ENCODE measurements around the gene CD96.

Gene CD96

GRCh38 chr3:111581403-111582119, 39.6 kb downstream of the CD96 start:
- H3K9me3 ChIP-seq (replicated peaks in 1 of 2; ENCODE audit: control insufficient read depth in 2 of 2, insufficient read depth in 1 of 2, low read depth in 1 of 2, low read length in 2 of 2), result no peaks in the 10 kb centered on the region
- no peak overlapping the region for H3K23ac ChIP-seq (ENCODE audit: low read depth, low read length, poor library complexity)
- H4K8ac ChIP-seq (ENCODE audit: low read depth, low read length), result no peak overlapping the region
- H3K36me3 ChIP-seq (replicated peaks in 1 of 2; ENCODE audit: control insufficient read depth in 2 of 2, insufficient read depth in 2 of 2, low read length in 2 of 2), result no peaks in the 10 kb centered on the region
- H2BK12ac ChIP-seq (ENCODE audit: low read length), result no peak overlapping the region
- H3K4me2 ChIP-seq (ENCODE audit: insufficient read depth, low read length, poor library complexity, severe bottlenecking), result no peak overlapping the region
- no peak overlapping the region for H2BK120ac ChIP-seq (ENCODE audit: low read depth, low read length)
- no peak overlapping the region for H3K4ac ChIP-seq (ENCODE audit: low read length)
- no peaks in the 10 kb centered on the region for H3K4me1 ChIP-seq (ENCODE audit: control insufficient read depth in 2 of 2, insufficient read depth in 1 of 2, low read depth in 1 of 2, low read length in 2 of 2)
- H3K27ac ChIP-seq (replicated peaks; ENCODE audit: low read length), result no peak overlapping the region
- no peak overlapping the region for H2BK5ac ChIP-seq (ENCODE audit: low read length)
- no peak overlapping the region for H3K4me3 ChIP-seq (ENCODE audit: low read length in 2 of 2)
- H2AK5ac ChIP-seq (ENCODE audit: low read depth, low read length), result no peak overlapping the region
- H3K27me3 ChIP-seq (ENCODE audit: control insufficient read depth in 3 of 3, insufficient read depth in 3 of 3, low read depth in 1 of 3, low read length in 3 of 3), result no peaks in the 10 kb centered on the region
- no peak overlapping the region for H3K9ac ChIP-seq (ENCODE audit: low read depth, low read length, poor library complexity)
- no CpG with 5 or more reads among the region's 2 CpGs for WGBS, 2 donors (ENCODE audit: extremely low coverage in 2 of 2, insufficient read length in 2 of 2, insufficient replicate concordance in 1 of 2)
- no peak overlapping the region for H2BK15ac ChIP-seq (ENCODE audit: low read length)
- H2AFZ ChIP-seq (ENCODE audit: low read length), result no peak overlapping the region
- H4K91ac ChIP-seq (ENCODE audit: low read depth, low read length, poor library complexity), result no peak overlapping the region
- no peak overlapping the region for H3K18ac ChIP-seq (ENCODE audit: low read length)
- no peak overlapping the region for H3K14ac ChIP-seq (ENCODE audit: low read length)
- no peak for DNase-seq (ENCODE audit: low spot score)
- H3K79me1 ChIP-seq (ENCODE audit: low read depth, low read length), result no peaks in the 10 kb centered on the region

- H3K27ac ChIP-seq (replicated peaks; ENCODE audit: low read length), result no peak overlapping the region
- no peak for DNase-seq (ENCODE audit: low spot score)
These were observed 40.1 kb downstream of the CD96 start for GRCh38 chr3:111582120-111582474.

GRCh38 chr3:111584744-111585143, 42.7 kb downstream of the CD96 start:
- H3K9ac ChIP-seq (ENCODE audit: low read depth, low read length, poor library complexity), result no peak overlapping the region
- H3K18ac ChIP-seq (ENCODE audit: low read length), result no peak overlapping the region
- H3K9me3 ChIP-seq (replicated peaks in 1 of 2; ENCODE audit: control insufficient read depth in 2 of 2, insufficient read depth in 1 of 2, low read depth in 1 of 2, low read length in 2 of 2), result no peaks in the 10 kb centered on the region
- H3K27me3 ChIP-seq (ENCODE audit: control insufficient read depth in 3 of 3, insufficient read depth in 3 of 3, low read depth in 1 of 3, low read length in 3 of 3), result no peaks in the 10 kb centered on the region
- DNase-seq (ENCODE audit: low spot score), result no peak
- no peaks in the 10 kb centered on the region for H3K36me3 ChIP-seq (replicated peaks in 1 of 2; ENCODE audit: control insufficient read depth in 2 of 2, insufficient read depth in 2 of 2, low read length in 2 of 2)
- no peaks in the 10 kb centered on the region for H3K4me1 ChIP-seq (ENCODE audit: control insufficient read depth in 2 of 2, insufficient read depth in 1 of 2, low read depth in 1 of 2, low read length in 2 of 2)
- H3K27ac ChIP-seq (replicated peaks; ENCODE audit: low read length), result no peak overlapping the region
- no peak overlapping the region for H2AFZ ChIP-seq (ENCODE audit: low read length)
- no peak overlapping the region for H4K91ac ChIP-seq (ENCODE audit: low read depth, low read length, poor library complexity)
- no peak overlapping the region for H2BK120ac ChIP-seq (ENCODE audit: low read depth, low read length)
- no peaks in the 10 kb centered on the region for H3K79me1 ChIP-seq (ENCODE audit: low read depth, low read length)
- WGBS, 2 donors (ENCODE audit: extremely low coverage in 2 of 2, insufficient read length in 2 of 2, insufficient replicate concordance in 1 of 2), result no CpG with 5 or more reads among the region's 1 CpG
- H4K8ac ChIP-seq (ENCODE audit: low read depth, low read length), result no peak overlapping the region
- H2AK5ac ChIP-seq (ENCODE audit: low read depth, low read length), result no peak overlapping the region
- no peak overlapping the region for H3K4ac ChIP-seq (ENCODE audit: low read length)
- H3K14ac ChIP-seq (ENCODE audit: low read length), result no peak overlapping the region
- no peak overlapping the region for H2BK15ac ChIP-seq (ENCODE audit: low read length)
- no peak overlapping the region for H3K4me2 ChIP-seq (ENCODE audit: insufficient read depth, low read length, poor library complexity, severe bottlenecking)
- H2BK5ac ChIP-seq (ENCODE audit: low read length), result no peak overlapping the region
- H3K4me3 ChIP-seq (ENCODE audit: low read length in 2 of 2), result no peak overlapping the region
- no peak overlapping the region for H2BK12ac ChIP-seq (ENCODE audit: low read length)
- H3K23ac ChIP-seq (ENCODE audit: low read depth, low read length, poor library complexity), result no peak overlapping the region

More at GRCh38 chr3:111582120-111582474, 40.1 kb downstream of the CD96 start:
- H3K18ac ChIP-seq (ENCODE audit: low read length), result no peak overlapping the region
- no peak overlapping the region for H2AK5ac ChIP-seq (ENCODE audit: low read depth, low read length)
- no peaks in the 10 kb centered on the region for H3K9me3 ChIP-seq (replicated peaks in 1 of 2; ENCODE audit: control insufficient read depth in 2 of 2, insufficient read depth in 1 of 2, low read depth in 1 of 2, low read length in 2 of 2)
- no peak overlapping the region for H3K9ac ChIP-seq (ENCODE audit: low read depth, low read length, poor library complexity)
- H2BK15ac ChIP-seq (ENCODE audit: low read length), result no peak overlapping the region
- no peaks in the 10 kb centered on the region for H3K79me1 ChIP-seq (ENCODE audit: low read depth, low read length)
- H2AFZ ChIP-seq (ENCODE audit: low read length), result no peak overlapping the region
- no peaks in the 10 kb centered on the region for H3K4me1 ChIP-seq (ENCODE audit: control insufficient read depth in 2 of 2, insufficient read depth in 1 of 2, low read depth in 1 of 2, low read length in 2 of 2)
- no peak overlapping the region for H2BK12ac ChIP-seq (ENCODE audit: low read length)
- no peak overlapping the region for H4K8ac ChIP-seq (ENCODE audit: low read depth, low read length)
- no peak overlapping the region for H2BK120ac ChIP-seq (ENCODE audit: low read depth, low read length)
- H3K4me2 ChIP-seq (ENCODE audit: insufficient read depth, low read length, poor library complexity, severe bottlenecking), result no peak overlapping the region
- H3K14ac ChIP-seq (ENCODE audit: low read length), result no peak overlapping the region
- H3K23ac ChIP-seq (ENCODE audit: low read depth, low read length, poor library complexity), result no peak overlapping the region
- WGBS, 2 donors (ENCODE audit: extremely low coverage in 2 of 2, insufficient read length in 2 of 2, insufficient replicate concordance in 1 of 2), result no CpG with 5 or more reads among the region's 1 CpG
- H4K91ac ChIP-seq (ENCODE audit: low read depth, low read length, poor library complexity), result no peak overlapping the region
- H3K4me3 ChIP-seq (ENCODE audit: low read length in 2 of 2), result no peak overlapping the region
- H3K4ac ChIP-seq (ENCODE audit: low read length), result no peak overlapping the region
- H2BK5ac ChIP-seq (ENCODE audit: low read length), result no peak overlapping the region
- no peaks in the 10 kb centered on the region for H3K36me3 ChIP-seq (replicated peaks in 1 of 2; ENCODE audit: control insufficient read depth in 2 of 2, insufficient read depth in 2 of 2, low read length in 2 of 2)
- H3K27me3 ChIP-seq (ENCODE audit: control insufficient read depth in 3 of 3, insufficient read depth in 3 of 3, low read depth in 1 of 3, low read length in 3 of 3), result no peaks in the 10 kb centered on the region

- Histone ChIP-seq H4K91ac (ENCODE audit: low read depth, low read length, poor library complexity) (no peak overlapping the region), H3K79me1 (ENCODE audit: low read depth, low read length) (no peaks in the 10 kb centered on the region), H2AK5ac (ENCODE audit: low read depth, low read length) (no peak overlapping the region), H3K27ac (replicated peaks; ENCODE audit: low read length) (no peak overlapping the region), H4K8ac (ENCODE audit: low read depth, low read length) (no peak overlapping the region), H2AFZ (ENCODE audit: low read length) (no peak overlapping the region), H3K14ac (ENCODE audit: low read length) (no peak overlapping the region), H3K36me3 (replicated peaks in 1 of 2; ENCODE audit: control insufficient read depth in 2 of 2, insufficient read depth in 2 of 2, low read length in 2 of 2) (no peaks in the 10 kb centered on the region), H3K9ac (ENCODE audit: low read depth, low read length, poor library complexity) (no peak overlapping the region), H3K4me3 (ENCODE audit: low read length in 2 of 2) (no peak overlapping the region), H3K9me3 (replicated peaks in 1 of 2; ENCODE audit: control insufficient read depth in 2 of 2, insufficient read depth in 1 of 2, low read depth in 1 of 2, low read length in 2 of 2) (no peaks in the 10 kb centered on the region), H3K23ac (ENCODE audit: low read depth, low read length, poor library complexity) (no peak overlapping the region), H3K4me2 (ENCODE audit: insufficient read depth, low read length, poor library complexity, severe bottlenecking) (no peak overlapping the region), H2BK120ac (ENCODE audit: low read depth, low read length) (no peak overlapping the region), H3K18ac (ENCODE audit: low read length) (no peak overlapping the region), H2BK5ac (ENCODE audit: low read length) (no peak overlapping the region), H2BK12ac (ENCODE audit: low read length) (no peak overlapping the region), H2BK15ac (ENCODE audit: low read length) (no peak overlapping the region), H3K27me3 (ENCODE audit: control insufficient read depth in 3 of 3, insufficient read depth in 3 of 3, low read depth in 1 of 3, low read length in 3 of 3) (no peaks in the 10 kb centered on the region), H3K4ac (ENCODE audit: low read length) (no peak overlapping the region), H3K4me1 (ENCODE audit: control insufficient read depth in 2 of 2, insufficient read depth in 1 of 2, low read depth in 1 of 2, low read length in 2 of 2) (no peaks in the 10 kb centered on the region)
- WGBS, 2 donors (ENCODE audit: extremely low coverage in 2 of 2, insufficient read length in 2 of 2, insufficient replicate concordance in 1 of 2), result no CpG with 5 or more reads among the region's 1 CpG
- no peak for DNase-seq (ENCODE audit: low spot score)
These were observed 43.2 kb downstream of the CD96 start for GRCh38 chr3:111585217-111585616.
